Sigmoid colon (tissue), 7 donors: ENCODE results near the gene CHSY3. TPM values are rescaled to one million over a fixed set of nuclear protein-coding genes. Genes with fewer than 3 reads are reported as not detected.

Source experiments
- DNase-seq: peaks from one replicate; pipeline ENCODE4 v3.0.0-alpha.2; 2019
- H3K27ac ChIP-seq, 4 donors: fragments of 200-600 bp; sonication (generic); one replicate each; pipeline ENCODE4 v1.5.1; 2016 to 2019; ENCODE audit warnings: mild to moderate bottlenecking in 1 of 4
- H3K27me3 ChIP-seq, 3 donors: fragments of 200-600 bp; sonication (generic); one replicate each; pipeline ENCODE4 v1.5.1; 2019; ENCODE audit warnings: mild to moderate bottlenecking in 1 of 3
- H3K36me3 ChIP-seq, 4 donors: fragments of 200-600 bp; sonication (generic); one replicate each; pipeline ENCODE4 v1.5.1; 2016 to 2019
- H3K4me1 ChIP-seq, 4 donors: fragments of 200-600 bp; sonication (generic); one replicate each; pipeline ENCODE4 v1.5.1; 2017 to 2019
- H3K4me3 ChIP-seq, 4 donors: fragments of 200-600 bp; sonication (generic); one replicate each; pipeline ENCODE4 v1.5.1; 2017 to 2019; ENCODE audit warnings: mild to moderate bottlenecking in 2 of 4, moderate library complexity in 1 of 4
- H3K9me3 ChIP-seq, 4 donors: fragments of 200-600 bp in 3 of 4; sonication (generic) in 3 of 4; one replicate each; pipeline versions ENCODE4 v1.5.1 to v1.6.1; 2013 to 2019
- EP300 ChIP-seq, 4 donors: sonication (generic); formaldehyde crosslinking; IDR thresholded peaks; one replicate each; pipeline ENCODE4 v1.6.1; 2017; ENCODE audit warnings: antibody characterized with exemption in 4 of 4
- POLR2A ChIP-seq, 2 donors: fragments of 450-650 bp; IDR thresholded peaks; one replicate each; pipeline ENCODE4 v1.6.1; 2016; ENCODE audit warnings: antibody characterized with exemption in 2 of 2, mild to moderate bottlenecking in 2 of 2, moderate library complexity in 2 of 2
- POLR2AphosphoS5 ChIP-seq, 4 donors: sonication (generic); formaldehyde crosslinking; IDR thresholded peaks; one replicate each; pipeline ENCODE4 v1.6.1; 2017; ENCODE audit warnings: antibody characterized with exemption in 4 of 4
- WGBS, 2 donors: extraction: QIAGEN DNeasy Blood & Tissue Kit; methylation state at CpG; one replicate each; pipeline ENCODE4 v1.1.7; 2013; 5-methylcytosine and 5-hydroxymethylcytosine counted together
- intact Hi-C: fragments of 100-400 bp; cut with DNase I; formaldehyde crosslinking; loops from one replicate; pipeline ENCODE4 v1.15.1; 2023
- polyA plus RNA-seq, 3 donors: library from polyadenylated mRNA; stranded (reverse); fragments of 200-250 nt; gene quantifications; one replicate each; pipeline ENCODE4 v1.2.3, GENCODE V29; 2013
- total RNA-seq, 4 donors: library from RNA; depleted of rRNA; stranded (reverse); fragments of >200 nt; gene quantifications; one replicate each; pipeline ENCODE4 v1.1.0, GENCODE V29; 2016
- TF ChIP-seq, protein P1 (sequence below), 4 experiments: fragments of 450-650 bp in 3 of 4; fragments of 200-600 bp in 1 of 4; IDR thresholded peaks; one replicate each; pipeline ENCODE4 v1.5.1; 2016 to 2019; ENCODE audit warnings: antibody characterized with exemption in 4 of 4, mild to moderate bottlenecking in 3 of 4, moderate library complexity in 2 of 4
- donor health status: healthy with polysubstance abuse.
- donor health status: Bipolar disorder and iron deficiency.
- donor health status: healthy.

Gene CHSY3
- total and polyA plus RNA-seq, 7 donors = under 0.01 to 3.3 (median 1.2) TPM; not detected in 1

DNA sequence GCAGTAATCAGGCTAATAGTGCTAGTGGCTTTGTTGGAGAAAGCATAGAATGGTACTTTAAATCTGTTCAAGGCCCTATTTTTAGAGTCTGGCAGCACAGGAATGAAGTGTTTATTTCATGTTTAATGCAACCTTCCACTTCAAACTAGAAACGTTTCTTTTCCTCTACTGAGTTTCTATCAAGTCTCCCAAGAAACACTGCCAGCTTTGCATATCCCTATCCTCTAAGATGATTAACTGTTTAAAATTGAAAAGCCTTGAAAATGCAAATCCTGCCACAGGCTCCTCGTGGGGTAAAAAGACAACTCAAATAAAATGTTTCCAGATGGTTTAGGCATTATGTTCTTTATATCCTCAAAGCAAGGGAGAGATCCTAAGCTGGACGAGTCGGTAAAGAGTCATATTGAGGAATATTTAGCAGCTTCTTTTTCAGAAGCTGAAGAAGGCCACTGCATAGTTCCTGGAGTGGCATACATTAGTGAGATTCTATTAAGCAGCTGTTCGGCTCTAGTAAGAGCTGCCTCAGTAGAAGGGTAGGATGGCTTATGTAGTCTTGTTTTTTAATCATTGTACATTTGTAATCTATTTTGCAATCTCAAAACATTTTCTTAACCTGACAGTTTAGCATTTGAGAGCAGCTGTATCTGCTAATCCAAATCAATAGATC is 251.2 kb downstream of the CHSY3 start:
- intact Hi-C loops = no loop called here
- H3K4me3 ChIP-seq = no peak overlapping the region
- H3K27me3 ChIP-seq = no peaks in the 10 kb centered on the region
- WGBS, 2 donors = 61 to 62% methylated on average over 5 of the region's 5 CpGs
- H3K27ac ChIP-seq = peak overlapping the region in 3 of 4 donors; percentile 7 to 44 (median 15)
- peaks cover 0 to 19% (median 13%) of the 10 kb centered on the region in 4 donors for H3K4me1 ChIP-seq
- no peaks in the 10 kb centered on the region for H3K9me3 ChIP-seq
- TF ChIP-seq, protein P1, sequence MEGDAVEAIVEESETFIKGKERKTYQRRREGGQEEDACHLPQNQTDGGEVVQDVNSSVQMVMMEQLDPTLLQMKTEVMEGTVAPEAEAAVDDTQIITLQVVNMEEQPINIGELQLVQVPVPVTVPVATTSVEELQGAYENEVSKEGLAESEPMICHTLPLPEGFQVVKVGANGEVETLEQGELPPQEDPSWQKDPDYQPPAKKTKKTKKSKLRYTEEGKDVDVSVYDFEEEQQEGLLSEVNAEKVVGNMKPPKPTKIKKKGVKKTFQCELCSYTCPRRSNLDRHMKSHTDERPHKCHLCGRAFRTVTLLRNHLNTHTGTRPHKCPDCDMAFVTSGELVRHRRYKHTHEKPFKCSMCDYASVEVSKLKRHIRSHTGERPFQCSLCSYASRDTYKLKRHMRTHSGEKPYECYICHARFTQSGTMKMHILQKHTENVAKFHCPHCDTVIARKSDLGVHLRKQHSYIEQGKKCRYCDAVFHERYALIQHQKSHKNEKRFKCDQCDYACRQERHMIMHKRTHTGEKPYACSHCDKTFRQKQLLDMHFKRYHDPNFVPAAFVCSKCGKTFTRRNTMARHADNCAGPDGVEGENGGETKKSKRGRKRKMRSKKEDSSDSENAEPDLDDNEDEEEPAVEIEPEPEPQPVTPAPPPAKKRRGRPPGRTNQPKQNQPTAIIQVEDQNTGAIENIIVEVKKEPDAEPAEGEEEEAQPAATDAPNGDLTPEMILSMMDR (IDR thresholded peaks at IDR 0.05) = no peak
- DNase-seq = no peak
- H3K36me3 ChIP-seq = no peaks in the 10 kb centered on the region

DNA sequence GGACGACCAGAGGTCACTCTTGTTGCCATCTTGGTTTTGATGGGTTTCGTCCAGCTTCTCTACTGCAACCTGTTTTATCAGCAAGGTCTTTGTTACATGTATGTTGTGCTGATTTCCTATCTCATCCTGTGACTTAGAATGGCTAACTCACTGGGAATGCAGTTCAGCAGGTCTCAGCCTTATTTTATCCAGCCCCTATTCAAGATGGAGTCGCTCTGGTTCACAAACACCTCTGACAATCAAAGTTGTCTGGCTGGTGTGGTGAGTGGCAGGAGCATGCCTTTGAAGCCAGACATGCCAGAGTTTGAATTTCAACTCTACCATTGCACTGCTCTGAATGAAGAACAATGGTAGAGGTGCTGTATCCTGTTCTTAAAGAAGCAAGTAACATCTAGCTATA is 253.8 kb downstream of the CHSY3 start:
- no peaks in the 10 kb centered on the region for H3K36me3 ChIP-seq
- DNase-seq = no peak
- intact Hi-C loops = no loop called here
- H3K9me3 ChIP-seq = no peaks in the 10 kb centered on the region
- H3K27me3 ChIP-seq = no peaks in the 10 kb centered on the region
- no peak overlapping the region for H3K4me3 ChIP-seq
- TF ChIP-seq POLR2AphosphoS5 (IDR thresholded peaks at IDR 0.05) (no peak), EP300 (IDR thresholded peaks at IDR 0.05) (no peak), POLR2A (IDR thresholded peaks at IDR 0.05) (no peak)
- TF ChIP-seq, protein P1 (IDR thresholded peaks at IDR 0.05) = no peak
- peaks cover 0 to 19% (median 13%) of the 10 kb centered on the region in 4 donors for H3K4me1 ChIP-seq
- 70 to 87% methylated on average over 3 of the region's 3 CpGs for WGBS, 2 donors
- no peak overlapping the region for H3K27ac ChIP-seq

DNA sequence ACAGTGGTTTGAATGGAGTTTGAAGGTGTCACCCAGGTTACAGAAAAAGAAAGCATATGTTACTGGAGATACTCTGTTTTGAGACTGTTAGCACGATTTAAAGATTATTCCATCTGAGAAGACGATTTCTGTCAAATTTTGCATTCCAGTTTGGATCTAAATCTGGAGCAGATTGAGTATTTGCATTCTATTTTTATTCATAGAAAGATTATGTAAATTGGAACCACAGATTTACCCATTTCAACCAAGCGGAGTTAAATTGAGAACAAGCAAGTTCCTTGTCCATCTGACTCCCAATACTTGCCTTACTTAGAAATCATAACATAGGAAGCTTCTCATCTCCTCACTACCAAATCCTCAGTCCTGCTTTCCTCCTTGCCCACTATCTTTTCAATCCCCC is 255.7 kb downstream of the CHSY3 start:
- TF ChIP-seq EP300 (IDR thresholded peaks at IDR 0.05) = no peak
- H3K9me3 ChIP-seq = no peaks in the 10 kb centered on the region
- H3K27me3 ChIP-seq = no peaks in the 10 kb centered on the region
- H3K27ac ChIP-seq = no peak overlapping the region
- peaks cover 0 to 14% (median 11%) of the 10 kb centered on the region in 4 donors for H3K4me1 ChIP-seq
- intact Hi-C loops = no loop called here
- 88 to 92% methylated on average over 3 of the region's 3 CpGs for WGBS, 2 donors
- no peak for DNase-seq
- H3K36me3 ChIP-seq = no peaks in the 10 kb centered on the region
- no peak overlapping the region for H3K4me3 ChIP-seq

DNA sequence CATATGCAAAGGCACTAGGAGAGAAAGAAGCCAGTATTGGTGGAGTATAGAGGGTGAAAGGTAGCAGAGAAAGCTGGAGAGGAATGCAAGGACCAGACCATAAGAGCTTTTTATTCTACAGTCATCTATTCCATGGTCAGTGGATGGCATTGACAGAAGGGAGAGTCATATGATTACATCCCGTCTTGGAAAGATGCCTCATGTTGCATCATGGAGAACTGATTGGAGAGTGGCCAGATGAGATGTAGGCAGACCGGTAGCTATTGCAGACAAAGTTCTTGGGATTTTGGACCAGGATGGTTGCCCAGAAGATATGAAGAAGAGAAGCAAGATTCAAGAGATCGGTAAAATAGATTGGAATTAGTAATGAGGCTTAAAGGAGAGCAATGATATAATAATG is 260.7 kb downstream of the CHSY3 start:
- Histone ChIP-seq H3K36me3 (no peaks in the 10 kb centered on the region), H3K4me1 (no peaks in the 10 kb centered on the region), H3K4me3 (no peak overlapping the region), H3K27ac (no peak overlapping the region), H3K27me3 (no peaks in the 10 kb centered on the region), H3K9me3 (no peaks in the 10 kb centered on the region)
- TF ChIP-seq POLR2AphosphoS5 (IDR thresholded peaks at IDR 0.05) = no peak
- TF ChIP-seq, protein P1 (IDR thresholded peaks at IDR 0.05) = no peak
- TF ChIP-seq POLR2A (IDR thresholded peaks at IDR 0.05) = no peak
- TF ChIP-seq EP300 (IDR thresholded peaks at IDR 0.05) = no peak
- intact Hi-C loops = no loop called here
- no peak for DNase-seq
- 80 to 87% methylated on average over 3 of the region's 3 CpGs for WGBS, 2 donors

DNA sequence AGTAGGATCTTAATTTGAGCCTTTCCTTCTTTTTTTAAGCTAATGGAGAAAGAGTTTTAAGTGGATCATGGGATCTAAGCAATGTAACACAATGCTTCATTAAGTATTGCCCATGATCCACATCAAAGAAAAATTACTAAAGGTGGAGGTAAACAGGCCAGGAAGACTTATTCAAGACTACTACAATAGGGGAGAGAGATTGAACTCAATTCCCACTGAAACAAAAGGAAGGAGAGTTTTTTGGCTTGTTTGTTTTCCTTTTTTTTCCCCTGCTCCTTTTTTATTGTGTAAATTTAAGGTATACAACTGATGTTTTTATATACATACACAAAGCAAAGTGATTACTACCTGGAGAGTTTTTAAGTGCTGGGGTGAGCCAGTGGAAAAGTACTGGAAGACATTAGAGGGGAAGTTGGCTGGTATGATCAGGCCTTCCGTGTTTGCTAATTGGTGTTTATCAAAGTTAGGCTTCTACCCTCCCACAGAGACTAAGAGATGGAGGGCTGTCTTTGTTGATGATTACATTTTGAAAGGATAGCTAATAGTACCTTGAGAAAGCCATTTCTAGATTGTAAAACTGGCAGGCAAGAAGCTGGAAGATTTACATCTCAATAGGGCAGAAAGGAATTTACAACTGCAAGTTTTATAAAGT is 262.7 kb downstream of the CHSY3 start:
- TF ChIP-seq, protein P1 (IDR thresholded peaks at IDR 0.05) = no peak
- TF ChIP-seq POLR2A (IDR thresholded peaks at IDR 0.05) (no peak), EP300 (IDR thresholded peaks at IDR 0.05) (no peak), POLR2AphosphoS5 (IDR thresholded peaks at IDR 0.05) (no peak)
- DNase-seq = no peak
- Histone ChIP-seq H3K4me3 (no peak overlapping the region), H3K9me3 (no peaks in the 10 kb centered on the region), H3K27ac (no peak overlapping the region), H3K36me3 (no peaks in the 10 kb centered on the region), H3K27me3 (no peaks in the 10 kb centered on the region), H3K4me1 (no peaks in the 10 kb centered on the region)
- 22 to 55% methylated on average over 1 of the region's 1 CpG for WGBS, 2 donors
- intact Hi-C loops = no loop called here
